LNCaP clone FGC (cell line): ENCODE results near the gene MPND.
A peak's percentile ranks its signal among the peaks of the same experiment; 100 is the strongest.
"Not testable (repeated sequence)": the region's sequence is repeated elsewhere in the genome, so short reads cannot be mapped to it uniquely, and the experiment has no call there.

Source experiments
- DNase-seq: peaks from one replicate; pipeline ENCODE4 v3.0.0-alpha.2; 2011; ENCODE audit warnings: low read depth
- H3K4me3 ChIP-seq: 2 replicates; pipeline ENCODE4 v1.5.1; 2011; ENCODE audit warnings: mild to moderate bottlenecking, low read depth, low read length, control low read depth
- CTCF ChIP-seq: IDR thresholded peaks from 2 replicates; pipeline ENCODE4 v1.5.1; 2012; ENCODE audit warnings: mild to moderate bottlenecking; ENCODE audit not compliant: control insufficient read depth, insufficient read depth; ENCODE audit errors: extremely low read depth

Gene MPND

GRCh38 chr19:4327877-4328242 lies 15.5 kb upstream of the MPND start:
- no peak overlapping the region for H3K4me3 ChIP-seq
- DNase-seq: no peak
- no peak for TF ChIP-seq CTCF

GRCh38 chr19:4328243-4328990 lies 14.9 kb upstream of the MPND start:
- H3K4me3 ChIP-seq: no peak overlapping the region
- TF ChIP-seq CTCF: no peak
- DNase-seq: no peak

- DNase-seq, H3K4me3 ChIP-seq: not testable (repeated sequence)
Observed at GRCh38 chr19:4328991-4329681, 14.2 kb upstream of the MPND start.

- TF ChIP-seq CTCF: no peak
- no peak for DNase-seq
- no peak overlapping the region for H3K4me3 ChIP-seq
Observed at GRCh38 chr19:4329858-4330257, 13.5 kb upstream of the MPND start.

- TF ChIP-seq CTCF: no peak
- no peak for DNase-seq
- H3K4me3 ChIP-seq: no peak overlapping the region
Observed at GRCh38 chr19:4334929-4335570, 8.3 kb upstream of the MPND start.

- no peak for DNase-seq
- peak overlapping the region; percentile 58 for H3K4me3 ChIP-seq
- no peak for TF ChIP-seq CTCF
Observed at GRCh38 chr19:4337906-4338440, 5.4 kb upstream of the MPND start.
